Memory B cell (primary cell): ENCODE data around the gene PHB1.
"Not testable (repeated sequence)": the region's sequence is repeated elsewhere in the genome, so short reads cannot be mapped to it uniquely, and the experiment has no call there.

Experiments used
- ATAC-seq: fragments of 150-1000 bp; cut with Tn5 transposase; 2 replicates; pipeline ENCODE4 v1.10.0; 2021; ENCODE audit warnings: low read depth, mild to moderate bottlenecking, moderate library complexity
- DNase-seq, 2 donors: peaks; one replicate each; pipeline ENCODE4 v3.0.0; 2022; ENCODE audit warnings: low spot score in 2 of 2
- H3K27ac Mint-ChIP-seq: one replicate; pipeline ENCODE4 v1.8.0; 2022; ENCODE audit warnings: mild to moderate bottlenecking, moderate library complexity, mixed read lengths
- H3K27me3 Mint-ChIP-seq: one replicate; pipeline ENCODE4 v1.8.0; 2022; ENCODE audit warnings: mixed read lengths
- H3K36me3 Mint-ChIP-seq: one replicate; pipeline ENCODE4 v1.8.0; 2022; ENCODE audit warnings: mild to moderate bottlenecking, mixed read lengths
- H3K4me1 Mint-ChIP-seq: one replicate; pipeline ENCODE4 v1.8.0; 2022; ENCODE audit warnings: mixed read lengths
- H3K4me3 Mint-ChIP-seq: one replicate; pipeline ENCODE4 v1.8.0; 2022; ENCODE audit warnings: mild to moderate bottlenecking, moderate library complexity, mixed read lengths
- H3K9me3 Mint-ChIP-seq: one replicate; pipeline ENCODE4 v1.8.0; 2022; ENCODE audit warnings: mixed read lengths

The PHB1 gene

GRCh38 chr17:49369089-49369488 is 45.6 kb downstream of the PHB1 start:
- H3K9me3 Mint-ChIP-seq, result no peaks in the 10 kb centered on the region
- peak overlapping the region; percentile 41 for H3K27ac Mint-ChIP-seq
- no peak overlapping the region for H3K4me3 Mint-ChIP-seq
- peaks cover 8% of the 10 kb centered on the region for H3K36me3 Mint-ChIP-seq
- ATAC-seq (no peak), DNase-seq (no peak)
- H3K4me1 Mint-ChIP-seq, result peaks cover 32% of the 10 kb centered on the region
- no peaks in the 10 kb centered on the region for H3K27me3 Mint-ChIP-seq

- ATAC-seq (no peak), DNase-seq (no peak)
- peaks cover 8% of the 10 kb centered on the region for H3K36me3 Mint-ChIP-seq
- H3K27me3 Mint-ChIP-seq, result no peaks in the 10 kb centered on the region
- H3K9me3 Mint-ChIP-seq, result no peaks in the 10 kb centered on the region
- peak overlapping the region; percentile 70 for H3K27ac Mint-ChIP-seq
- peaks cover 23% of the 10 kb centered on the region for H3K4me1 Mint-ChIP-seq
- H3K4me3 Mint-ChIP-seq, result no peak overlapping the region
These were observed 49.0 kb downstream of the PHB1 start for GRCh38 chr17:49365667-49366066.

GRCh38 chr17:49365126-49365525 is 49.6 kb downstream of the PHB1 start:
- not testable (repeated sequence) for H3K36me3 Mint-ChIP-seq, DNase-seq, H3K4me3 Mint-ChIP-seq, H3K27me3 Mint-ChIP-seq, ATAC-seq, H3K9me3 Mint-ChIP-seq
- peaks cover 26% of the 10 kb centered on the region for H3K4me1 Mint-ChIP-seq
- peak overlapping the region; percentile 70 for H3K27ac Mint-ChIP-seq

GRCh38 chr17:49364119-49364518 is 50.6 kb downstream of the PHB1 start:
- Mint-ChIP-seq H3K4me3 (no peak overlapping the region), H3K36me3 (peaks cover 8% of the 10 kb centered on the region), H3K4me1 (peaks cover 31% of the 10 kb centered on the region), H3K27ac (no peak overlapping the region), H3K9me3 (no peaks in the 10 kb centered on the region), H3K27me3 (no peaks in the 10 kb centered on the region)
- ATAC-seq (no peak), DNase-seq (no peak)

- Mint-ChIP-seq H3K9me3 (no peaks in the 10 kb centered on the region), H3K36me3 (peaks cover 8% of the 10 kb centered on the region), H3K27me3 (no peaks in the 10 kb centered on the region), H3K4me3 (no peak overlapping the region), H3K4me1 (peaks cover 40% of the 10 kb centered on the region), H3K27ac (no peak overlapping the region)
- ATAC-seq (no peak), DNase-seq (no peak)
These were observed 51.4 kb downstream of the PHB1 start for GRCh38 chr17:49363251-49363650.

- ATAC-seq (no peak), DNase-seq (no peak)
- Mint-ChIP-seq H3K9me3 (no peaks in the 10 kb centered on the region), H3K27ac (peak overlapping the region; percentile 85), H3K36me3 (peaks cover 8% of the 10 kb centered on the region), H3K4me1 (peaks cover 43% of the 10 kb centered on the region), H3K4me3 (peak overlapping the region; percentile 96), H3K27me3 (no peaks in the 10 kb centered on the region)
These were observed 52.0 kb downstream of the PHB1 start for GRCh38 chr17:49362723-49363117.

GRCh38 chr17:49361902-49362722 is 52.6 kb downstream of the PHB1 start, which contains the start of gene ZNF652:
Gene ZNF652, minus strand, starts transcription at chr17:49362250. Its CDS starts 44,525 bp downstream, at chr17:49317725.
- H3K27ac Mint-ChIP-seq, result peak within 1 kb of the TSS; percentile 88
- peak; percentile 68 for ATAC-seq
- no peaks in the 10 kb centered on the region for H3K27me3 Mint-ChIP-seq
- peaks cover 5% of the 10 kb centered on the region for H3K36me3 Mint-ChIP-seq
- H3K4me1 Mint-ChIP-seq, result peaks cover 46% of the 10 kb centered on the region
- H3K4me3 Mint-ChIP-seq, result peak within 1 kb of the TSS; percentile 96
- H3K9me3 Mint-ChIP-seq, result no peaks in the 10 kb centered on the region
- DNase-seq, result peak; percentile 87 to 94

GRCh38 chr17:49361129-49361901 is 53.4 kb downstream of the PHB1 start:
- peaks cover 47% of the 10 kb centered on the region for H3K4me1 Mint-ChIP-seq
- H3K9me3 Mint-ChIP-seq, result no peaks in the 10 kb centered on the region
- peak overlapping the region; percentile 88 for H3K27ac Mint-ChIP-seq
- H3K27me3 Mint-ChIP-seq, result no peaks in the 10 kb centered on the region
- H3K4me3 Mint-ChIP-seq, result peak overlapping the region; percentile 88
- peak; percentile 78 to 79 for DNase-seq
- peak; percentile 64 for ATAC-seq
- peaks cover 3% of the 10 kb centered on the region for H3K36me3 Mint-ChIP-seq

GRCh38 chr17:49360796-49361128 is 53.9 kb downstream of the PHB1 start:
- no peak for DNase-seq
- Mint-ChIP-seq H3K9me3 (no peaks in the 10 kb centered on the region), H3K36me3 (peaks cover 3% of the 10 kb centered on the region), H3K4me3 (peak overlapping the region; percentile 88), H3K27ac (peak overlapping the region; percentile 88), H3K4me1 (peaks cover 47% of the 10 kb centered on the region), H3K27me3 (no peaks in the 10 kb centered on the region)
- ATAC-seq, result no peak

GRCh38 chr17:49359990-49360795 is 54.5 kb downstream of the PHB1 start:
- H3K4me1 Mint-ChIP-seq, result peaks cover 44% of the 10 kb centered on the region
- DNase-seq (no peak), ATAC-seq (no peak)
- peak overlapping the region; percentile 88 for H3K27ac Mint-ChIP-seq
- peak overlapping the region; percentile 88 for H3K4me3 Mint-ChIP-seq
- H3K36me3 Mint-ChIP-seq, result peaks cover under 1% of the 10 kb centered on the region
- no peaks in the 10 kb centered on the region for H3K9me3 Mint-ChIP-seq
- H3K27me3 Mint-ChIP-seq, result no peaks in the 10 kb centered on the region

GRCh38 chr17:49358641-49359247 is 55.9 kb downstream of the PHB1 start:
- no peak for DNase-seq
- Mint-ChIP-seq H3K9me3 (no peaks in the 10 kb centered on the region), H3K4me1 (peaks cover 44% of the 10 kb centered on the region), H3K27ac (peak overlapping the region; percentile 88), H3K27me3 (no peaks in the 10 kb centered on the region), H3K4me3 (peak overlapping the region; percentile 61), H3K36me3 (peaks cover 1% of the 10 kb centered on the region)
- ATAC-seq, result no peak

GRCh38 chr17:49357516-49357915 is 57.2 kb downstream of the PHB1 start:
- Mint-ChIP-seq H3K4me3 (no peak overlapping the region), H3K4me1 (peaks cover 47% of the 10 kb centered on the region), H3K9me3 (no peaks in the 10 kb centered on the region), H3K27me3 (no peaks in the 10 kb centered on the region), H3K27ac (peak overlapping the region; percentile 88), H3K36me3 (peaks cover 4% of the 10 kb centered on the region)
- no peak for DNase-seq
- ATAC-seq, result no peak

GRCh38 chr17:49356320-49356719 is 58.4 kb downstream of the PHB1 start:
- Mint-ChIP-seq H3K4me1 (peaks cover 46% of the 10 kb centered on the region), H3K4me3 (no peak overlapping the region)

More at GRCh38 chr17:49356320-49356719, 58.4 kb downstream of the PHB1 start:
- DNase-seq, result no peak
- no peak for ATAC-seq
- Mint-ChIP-seq H3K27ac (no peak overlapping the region), H3K36me3 (peaks cover 5% of the 10 kb centered on the region), H3K27me3 (no peaks in the 10 kb centered on the region), H3K9me3 (no peaks in the 10 kb centered on the region)
